Measurements from ENCODE around the gene TPI1. TPM values are rescaled to one million over a fixed set of nuclear protein-coding genes. Genes with fewer than 3 reads are reported as not detected.

TPI1 gene
- total and polyA plus RNA-seq, 2 donors (not counting 3 experiments of a cell fraction or from before 2014, with no cell fraction given) = 643 to 1,816 TPM

- intact Hi-C loops (cut with micrococcal nuclease) = loop anchor here (1.0 kb wide), 5 partner anchors 46 to 208 kb away; partner anchors contain the start of gene MLF2
- peaks cover 3% of the 10 kb centered on the region in 2 experiments for H3K27me3 ChIP-seq (ENCODE audit: control insufficient read depth in 2 of 2, insufficient read depth in 2 of 2, low read length in 2 of 2)
These were observed 42.4 kb upstream of the TPI1 start for GRCh38 chr12:6824901-6825381.

More at GRCh38 chr12:6824901-6825381, 42.4 kb upstream of the TPI1 start:
- BruUV-seq (replicated peaks) = no TSS peak
- Histone ChIP-seq H3K36me3 (ENCODE audit: control insufficient read depth in 2 of 2, extremely low read depth in 1 of 2, insufficient read depth in 2 of 2, low read length in 2 of 2) (no peaks in the 10 kb centered on the region), H3K79me2 (ENCODE audit: control insufficient read depth, insufficient read depth, low read length) (peaks cover 17% of the 10 kb centered on the region), H4K20me1 (replicated peaks; ENCODE audit: control insufficient read depth, extremely low read depth, insufficient read depth, low read length) (no peaks in the 10 kb centered on the region), H2AFZ (ENCODE audit: low read depth, low read length) (no peak overlapping the region), H3K27ac (ENCODE audit: insufficient read depth, low read depth, low read length) (no peak overlapping the region), H3K9ac (replicated peaks; ENCODE audit: extremely low read depth, insufficient read depth, low read length) (no peak overlapping the region), H3K9me1 (replicated peaks; ENCODE audit: control insufficient read depth, extremely low read depth, insufficient read depth, low read length) (no peaks in the 10 kb centered on the region), H3K4me3 (replicated peaks in 1 of 3; ENCODE audit: insufficient read depth in 1 of 3, low read depth in 1 of 3, low read length in 3 of 3) (no peak overlapping the region), H3K9me3 (replicated peaks; ENCODE audit: control insufficient read depth, insufficient read depth, low read length) (no peaks in the 10 kb centered on the region), H3K4me2 (ENCODE audit: insufficient read depth, low read length) (no peak overlapping the region), H3K4me1 (ENCODE audit: control insufficient read depth, extremely low read depth, insufficient read depth, low read length) (peaks cover 23% of the 10 kb centered on the region)
- ChIA-PET POLR2A (interaction anchor here (1.1 kb wide), 1 partner anchor 59 kb away, joined by 4 read pairs; the partner anchor contains the start of gene PTMS), CTCF (interaction anchor here (0.6 to 12.0 kb wide), 23 partner anchors 10 to 271 kb away, joined by 3 to 148 read pairs (median 5); partner anchors contain the start of genes CD4, COPS7A, LAG3 and MLF2)
- TF ChIP-seq POLR2AphosphoS5 (IDR thresholded peaks at IDR 0.05; ENCODE audit: insufficient read depth, low read depth, low read length) = no peak
- no peak for TF ChIP-seq EZH2 (IDR thresholded peaks at IDR 0.05; ENCODE audit: borderline replicate concordance, low read depth, low read length, severe bottlenecking)
- no peak for TF ChIP-seq GATA2 (IDR thresholded peaks at IDR 0.05; ENCODE audit: insufficient read depth, insufficient read length, low read depth, low read length)
- peak; percentile 16 for TF ChIP-seq FOS (IDR thresholded peaks at IDR 0.05; ENCODE audit: borderline replicate concordance, insufficient read depth, low read length)
- TF ChIP-seq POLR2A (IDR thresholded peaks at IDR 0.05; ENCODE audit: low read depth, low read length) = no peak
- TF ChIP-seq, protein P1, sequence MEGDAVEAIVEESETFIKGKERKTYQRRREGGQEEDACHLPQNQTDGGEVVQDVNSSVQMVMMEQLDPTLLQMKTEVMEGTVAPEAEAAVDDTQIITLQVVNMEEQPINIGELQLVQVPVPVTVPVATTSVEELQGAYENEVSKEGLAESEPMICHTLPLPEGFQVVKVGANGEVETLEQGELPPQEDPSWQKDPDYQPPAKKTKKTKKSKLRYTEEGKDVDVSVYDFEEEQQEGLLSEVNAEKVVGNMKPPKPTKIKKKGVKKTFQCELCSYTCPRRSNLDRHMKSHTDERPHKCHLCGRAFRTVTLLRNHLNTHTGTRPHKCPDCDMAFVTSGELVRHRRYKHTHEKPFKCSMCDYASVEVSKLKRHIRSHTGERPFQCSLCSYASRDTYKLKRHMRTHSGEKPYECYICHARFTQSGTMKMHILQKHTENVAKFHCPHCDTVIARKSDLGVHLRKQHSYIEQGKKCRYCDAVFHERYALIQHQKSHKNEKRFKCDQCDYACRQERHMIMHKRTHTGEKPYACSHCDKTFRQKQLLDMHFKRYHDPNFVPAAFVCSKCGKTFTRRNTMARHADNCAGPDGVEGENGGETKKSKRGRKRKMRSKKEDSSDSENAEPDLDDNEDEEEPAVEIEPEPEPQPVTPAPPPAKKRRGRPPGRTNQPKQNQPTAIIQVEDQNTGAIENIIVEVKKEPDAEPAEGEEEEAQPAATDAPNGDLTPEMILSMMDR (IDR thresholded peaks at IDR 0.05; ENCODE audit: extremely low read depth in 1 of 2, insufficient read depth in 1 of 2, low read depth in 1 of 2, low read length in 2 of 2) = no peak
- TF ChIP-seq JUN (IDR thresholded peaks at IDR 0.05; ENCODE audit: borderline replicate concordance, insufficient read depth, insufficient read length, low read depth) = no peak
- no peak for DNase-seq (ENCODE audit: low read depth, low spot score)
- no peak for FAIRE-seq
- dilution Hi-C loops (cut with MboI; ENCODE audit: extremely low pct_ligation_motif_present, low sequenced_read_pairs) = no loop called here
